ENCODE results near the gene UPK1A. TPM values are rescaled to one million over a fixed set of nuclear protein-coding genes. Genes with fewer than 3 reads are reported as not detected.

UPK1A gene
- total RNA-seq, 1 donor from 2014 or later = 0.18 TPM

DNA sequence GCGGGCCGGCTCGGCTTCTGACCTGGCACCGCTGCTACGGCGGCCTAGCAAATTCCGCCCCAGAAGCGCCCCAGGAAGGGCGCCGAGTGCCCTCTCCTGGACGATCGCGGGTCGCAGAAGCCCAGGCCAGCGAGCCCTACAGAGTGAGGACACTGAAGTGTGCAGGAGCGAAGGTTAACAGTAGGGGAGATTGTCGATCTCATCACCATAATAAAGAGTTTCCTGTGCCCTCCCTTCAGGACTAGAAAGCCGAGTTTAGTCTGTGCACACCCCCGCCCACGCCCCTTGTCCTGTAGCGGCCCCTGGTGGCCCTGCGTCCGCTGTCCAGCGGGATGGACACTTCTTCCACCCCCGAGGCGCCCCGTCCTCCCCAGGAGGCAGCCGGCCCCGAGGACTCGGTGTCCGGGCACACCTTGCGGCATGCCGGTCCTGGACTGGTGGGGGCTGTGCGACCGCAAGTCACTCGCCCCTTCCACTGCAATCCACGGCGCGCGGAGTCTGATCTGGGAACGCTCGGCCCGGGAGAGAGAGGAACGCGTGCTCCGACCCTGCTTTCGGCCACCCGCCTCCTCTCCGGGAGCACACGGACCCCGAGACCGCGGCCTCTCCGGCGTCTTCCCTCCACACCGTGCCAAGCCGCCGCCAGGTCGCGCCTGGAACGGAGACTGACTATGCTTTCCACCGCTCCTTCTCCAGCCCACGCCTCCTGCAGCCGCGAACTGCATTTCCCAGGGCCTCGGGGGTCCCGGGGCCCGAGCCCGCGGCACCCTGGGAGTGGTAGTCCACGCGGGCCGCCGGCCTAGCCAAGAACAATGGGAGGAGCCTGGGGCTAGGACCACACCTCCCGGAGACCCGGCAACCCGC, 50.7 kb downstream of the UPK1A start:
- Histone ChIP-seq H2AFZ (ENCODE audit: low read depth, low read length) (peak overlapping the region; percentile 98), H3K27me3 (ENCODE audit: insufficient read depth, low read length) (peaks cover 2% of the 10 kb centered on the region), H3K27ac (ENCODE audit: low read depth, low read length) (peak overlapping the region; percentile 58), H4K20me1 (ENCODE audit: insufficient read depth, low read length) (peaks cover 34% of the 10 kb centered on the region), H3K9ac (ENCODE audit: low read length) (peak overlapping the region; percentile 79), H3K4me2 (ENCODE audit: low read length) (peak overlapping the region; percentile 91), H3K9me3 (ENCODE audit: insufficient read depth, low read depth, low read length) (no peaks in the 10 kb centered on the region), H3K79me2 (ENCODE audit: insufficient read depth, low read length) (peaks cover 35% of the 10 kb centered on the region), H3K36me3 (ENCODE audit: insufficient read depth, low read length) (no peaks in the 10 kb centered on the region), H3K4me1 (ENCODE audit: insufficient read depth, low read length) (peaks cover 18% of the 10 kb centered on the region), H3K4me3 (ENCODE audit: insufficient read depth, low read depth, low read length) (peak overlapping the region; percentile 66)
- FAIRE-seq (no peak), DNase-seq (ENCODE audit: low read depth) (peak; percentile 87)
- H3K36me3 Mint-ChIP-seq (ENCODE audit: low read depth, unreplicated experiment) = peaks cover 9% of the 10 kb centered on the region
- H3K4me3 Mint-ChIP-seq (ENCODE audit: unreplicated experiment) = peak overlapping the region; percentile 93
- no peak for TF ChIP-seq EZH2 (IDR thresholded peaks at IDR 0.05; ENCODE audit: insufficient read depth, low read length)
- TF ChIP-seq, protein P1, sequence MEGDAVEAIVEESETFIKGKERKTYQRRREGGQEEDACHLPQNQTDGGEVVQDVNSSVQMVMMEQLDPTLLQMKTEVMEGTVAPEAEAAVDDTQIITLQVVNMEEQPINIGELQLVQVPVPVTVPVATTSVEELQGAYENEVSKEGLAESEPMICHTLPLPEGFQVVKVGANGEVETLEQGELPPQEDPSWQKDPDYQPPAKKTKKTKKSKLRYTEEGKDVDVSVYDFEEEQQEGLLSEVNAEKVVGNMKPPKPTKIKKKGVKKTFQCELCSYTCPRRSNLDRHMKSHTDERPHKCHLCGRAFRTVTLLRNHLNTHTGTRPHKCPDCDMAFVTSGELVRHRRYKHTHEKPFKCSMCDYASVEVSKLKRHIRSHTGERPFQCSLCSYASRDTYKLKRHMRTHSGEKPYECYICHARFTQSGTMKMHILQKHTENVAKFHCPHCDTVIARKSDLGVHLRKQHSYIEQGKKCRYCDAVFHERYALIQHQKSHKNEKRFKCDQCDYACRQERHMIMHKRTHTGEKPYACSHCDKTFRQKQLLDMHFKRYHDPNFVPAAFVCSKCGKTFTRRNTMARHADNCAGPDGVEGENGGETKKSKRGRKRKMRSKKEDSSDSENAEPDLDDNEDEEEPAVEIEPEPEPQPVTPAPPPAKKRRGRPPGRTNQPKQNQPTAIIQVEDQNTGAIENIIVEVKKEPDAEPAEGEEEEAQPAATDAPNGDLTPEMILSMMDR (IDR thresholded peaks at IDR 0.05; ENCODE audit: insufficient read depth, low read depth, low read length) = peak; percentile 75
- peaks cover 6% of the 10 kb centered on the region for H3K27me3 Mint-ChIP-seq (ENCODE audit: low read depth, unreplicated experiment)
- H3K27ac Mint-ChIP-seq (ENCODE audit: unreplicated experiment) = peak overlapping the region; percentile 87
- peaks cover 6% of the 10 kb centered on the region for H3K4me1 Mint-ChIP-seq (ENCODE audit: low read depth, unreplicated experiment)
- H3K9me3 Mint-ChIP-seq (ENCODE audit: unreplicated experiment) = no peaks in the 10 kb centered on the region

DNA sequence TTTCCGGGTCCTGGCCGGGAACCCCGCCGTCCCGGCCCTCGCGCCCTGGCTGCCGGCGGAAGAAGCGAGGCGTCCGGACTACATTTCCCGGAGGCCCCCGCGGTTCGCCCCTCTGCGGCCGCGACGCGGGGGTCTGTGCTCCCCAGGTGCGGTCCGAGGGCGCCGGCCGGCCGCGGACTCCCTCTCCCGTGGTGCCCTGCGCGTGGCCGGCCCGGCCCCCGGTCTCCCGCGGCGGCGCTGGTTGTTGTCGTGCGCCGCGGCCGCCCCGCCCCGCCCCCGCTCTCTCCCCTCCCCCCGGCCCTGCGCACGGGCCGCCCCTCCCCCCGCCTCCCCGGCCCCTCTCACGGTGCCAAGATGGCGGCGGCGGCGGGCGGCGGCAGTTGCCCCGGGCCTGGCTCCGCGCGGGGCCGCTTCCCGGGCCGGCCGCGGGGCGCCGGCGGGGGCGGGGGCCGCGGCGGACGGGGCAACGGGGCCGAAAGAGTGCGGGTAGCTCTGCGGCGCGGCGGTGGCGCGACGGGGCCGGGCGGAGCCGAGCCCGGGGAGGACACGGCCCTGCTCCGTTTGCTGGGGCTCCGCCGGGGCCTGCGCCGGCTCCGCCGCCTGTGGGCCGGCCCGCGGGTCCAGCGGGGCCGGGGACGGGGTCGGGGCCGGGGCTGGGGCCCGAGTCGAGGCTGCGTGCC, 51.5 kb downstream of the UPK1A start, which contains the start of gene KMT2B:
KMT2B (plus strand) TSS at position 339 of the 680 bp plus-strand sequence; CDS start at position 355, 16 bp downstream.
- Histone ChIP-seq H3K9ac (ENCODE audit: low read length) (peak within 1 kb of the TSS; percentile 87), H3K36me3 (ENCODE audit: insufficient read depth, low read length) (no peaks in the 10 kb centered on the region), H3K4me3 (ENCODE audit: insufficient read depth, low read depth, low read length) (peak within 1 kb of the TSS; percentile 69), H4K20me1 (ENCODE audit: insufficient read depth, low read length) (peaks cover 41% of the 10 kb centered on the region), H3K4me2 (ENCODE audit: low read length) (peak within 1 kb of the TSS; percentile 97), H3K79me2 (ENCODE audit: insufficient read depth, low read length) (peaks cover 41% of the 10 kb centered on the region), H3K9me3 (ENCODE audit: insufficient read depth, low read depth, low read length) (no peaks in the 10 kb centered on the region), H2AFZ (ENCODE audit: low read depth, low read length) (peak within 1 kb of the TSS; percentile 98), H3K27ac (ENCODE audit: low read depth, low read length) (peak within 1 kb of the TSS; percentile 58), H3K27me3 (ENCODE audit: insufficient read depth, low read length) (peaks cover 2% of the 10 kb centered on the region), H3K4me1 (ENCODE audit: insufficient read depth, low read length) (peaks cover 18% of the 10 kb centered on the region)
- peaks cover 9% of the 10 kb centered on the region for H3K36me3 Mint-ChIP-seq (ENCODE audit: low read depth, unreplicated experiment)
- no peaks in the 10 kb centered on the region for H3K9me3 Mint-ChIP-seq (ENCODE audit: unreplicated experiment)
- no peak for DNase-seq (ENCODE audit: low read depth)
- peak within 1 kb of the TSS; percentile 87 for H3K27ac Mint-ChIP-seq (ENCODE audit: unreplicated experiment)
- no peak for TF ChIP-seq EZH2 (IDR thresholded peaks at IDR 0.05; ENCODE audit: insufficient read depth, low read length)
- TF ChIP-seq, protein P1 (IDR thresholded peaks at IDR 0.05; ENCODE audit: insufficient read depth, low read depth, low read length) = no peak
- H3K4me3 Mint-ChIP-seq (ENCODE audit: unreplicated experiment) = peak within 1 kb of the TSS; percentile 93
- peaks cover 6% of the 10 kb centered on the region for H3K4me1 Mint-ChIP-seq (ENCODE audit: low read depth, unreplicated experiment)
- no peak for FAIRE-seq
- H3K27me3 Mint-ChIP-seq (ENCODE audit: low read depth, unreplicated experiment) = peaks cover 5% of the 10 kb centered on the region

All from astrocyte (in vitro differentiated cells and primary cell).